NCI-H2029 (cell line): ENCODE measurements around the gene PIK3R5.
"Not testable (repeated sequence)": the region's sequence is repeated elsewhere in the genome, so short reads cannot be mapped to it uniquely, and the experiment has no call there.

Source experiments
- DNase-seq: peaks from one replicate; lab custom pipeline; 2025; lab: John Stamatoyannopoulos, UW

The PIK3R5 gene

DNA sequence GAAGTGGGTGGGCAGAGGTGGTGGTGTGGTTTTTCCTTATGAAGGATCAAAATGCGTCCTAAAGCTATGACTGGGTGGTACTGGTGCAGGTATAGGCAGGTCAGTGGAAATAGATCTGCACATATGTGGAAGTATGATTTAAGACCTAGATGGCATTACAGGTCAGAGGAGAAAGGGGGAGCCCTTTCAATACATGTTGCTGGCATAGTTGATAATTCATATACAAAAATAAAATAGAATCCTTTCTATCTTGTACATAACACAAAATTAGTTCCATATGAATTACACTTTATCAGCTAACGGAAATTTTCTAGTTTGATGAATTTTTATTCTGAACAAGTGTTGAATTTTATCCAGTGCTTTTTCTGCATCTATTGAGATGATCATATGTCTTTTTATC, 20.8 kb upstream of the PIK3R5 start:
- no peak for DNase-seq

DNA sequence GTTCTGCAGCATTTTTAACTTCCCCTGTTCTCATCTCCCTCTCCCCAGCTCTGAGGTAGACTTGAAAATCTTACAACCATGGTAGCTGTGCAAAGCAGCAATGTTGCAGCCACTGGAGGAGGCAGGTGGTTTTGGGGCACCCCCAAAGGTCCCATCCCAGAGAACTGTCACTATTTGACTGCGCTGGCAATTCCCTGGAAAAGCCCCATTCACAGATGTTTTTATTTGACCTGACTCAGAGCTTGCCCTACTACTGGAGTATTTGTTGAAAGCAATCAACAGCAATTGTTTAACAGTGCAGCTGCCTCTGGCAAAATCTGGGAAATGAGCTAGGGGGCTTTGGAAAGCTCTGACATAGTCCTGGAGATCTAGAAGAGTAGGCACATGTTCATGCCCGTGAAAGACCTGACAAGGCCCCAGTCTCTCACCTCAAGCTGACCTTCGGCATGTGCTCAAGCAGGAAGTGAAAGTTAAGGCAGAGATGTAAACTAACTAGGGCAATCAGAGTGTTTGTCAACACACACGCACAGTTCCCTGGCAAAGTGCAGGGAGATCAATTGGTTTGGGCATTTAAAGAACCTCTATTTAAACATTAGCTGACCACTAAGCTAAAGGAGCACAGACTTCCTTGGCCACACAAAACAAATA, 19.7 kb upstream of the PIK3R5 start:
- DNase-seq: no peak

DNA sequence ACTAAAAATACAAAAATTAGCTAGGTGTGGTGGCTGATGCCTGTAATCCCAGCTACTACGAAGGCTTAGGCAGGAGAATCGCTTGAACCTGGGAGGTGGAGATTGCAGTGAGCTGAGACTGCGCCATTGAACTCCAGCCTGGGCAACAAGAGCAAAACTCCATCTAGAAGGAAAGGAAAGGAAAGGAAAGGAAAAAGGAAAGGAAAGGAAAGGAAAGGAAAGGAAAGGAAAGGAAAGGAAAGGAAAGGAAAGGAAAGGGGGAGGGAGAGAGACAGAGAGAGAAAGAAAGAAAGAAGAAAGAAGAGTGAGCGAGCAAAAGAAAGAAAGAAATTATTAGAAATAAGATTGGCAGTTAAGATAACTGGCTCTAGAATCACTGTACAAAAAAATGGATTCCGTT, 18.7 kb upstream of the PIK3R5 start:
- DNase-seq: not testable (repeated sequence)

DNA sequence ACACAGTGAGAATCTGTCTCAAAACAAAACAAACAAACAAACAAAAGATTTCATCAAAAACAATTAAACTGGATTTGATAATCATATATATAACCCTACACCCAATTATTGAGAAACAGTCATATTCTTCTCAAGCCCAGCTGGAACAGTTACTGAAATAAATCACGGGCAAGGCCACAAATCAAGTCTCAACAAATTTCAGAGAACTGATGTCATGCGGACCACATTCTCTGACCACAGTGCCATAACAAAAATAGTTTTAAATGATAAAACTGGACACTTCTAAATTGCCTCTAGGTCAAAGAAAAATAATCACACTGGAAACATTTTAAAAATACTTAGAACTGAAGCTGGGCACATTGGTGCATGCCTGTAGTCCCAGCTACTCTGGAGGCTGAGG, 15.9 kb upstream of the PIK3R5 start:
- DNase-seq: no peak

DNA sequence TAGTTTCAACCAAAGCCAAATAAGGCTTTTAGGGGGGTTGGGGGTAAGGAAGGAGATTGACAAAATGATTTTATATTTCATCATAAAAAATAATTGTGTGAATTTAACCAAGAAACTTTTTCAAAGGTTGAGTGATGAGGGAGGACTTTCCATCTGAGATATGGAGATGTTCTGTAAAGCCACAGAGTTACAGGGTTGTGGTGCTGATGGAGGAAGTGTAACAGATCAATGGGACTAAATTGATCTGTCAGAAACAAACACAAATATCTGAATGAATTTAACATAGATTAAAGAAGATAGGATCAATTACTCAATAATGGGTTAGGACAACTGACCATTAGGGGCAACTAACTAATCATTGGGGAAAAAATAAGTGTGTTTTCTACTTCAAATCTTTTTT, 14.2 kb upstream of the PIK3R5 start:
- no peak for DNase-seq

DNA sequence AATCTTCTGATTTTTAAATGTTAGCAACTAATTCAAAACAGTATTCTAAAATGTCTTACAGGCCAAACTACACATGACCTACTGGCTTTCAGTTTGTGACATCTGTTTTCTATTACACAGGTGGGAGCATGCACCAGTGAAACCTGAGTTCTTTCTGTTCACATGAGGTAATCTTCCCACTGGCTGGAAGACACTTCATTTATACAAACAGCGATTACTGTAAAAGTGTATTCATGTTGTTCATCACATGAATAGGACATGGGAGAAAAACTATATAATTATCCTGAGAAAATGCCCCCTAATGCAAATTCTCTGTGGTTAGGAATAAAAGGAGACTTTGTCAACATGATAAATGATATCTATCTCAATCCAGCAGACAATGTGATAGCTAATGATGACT, 11.1 kb upstream of the PIK3R5 start:
- no peak for DNase-seq

DNA sequence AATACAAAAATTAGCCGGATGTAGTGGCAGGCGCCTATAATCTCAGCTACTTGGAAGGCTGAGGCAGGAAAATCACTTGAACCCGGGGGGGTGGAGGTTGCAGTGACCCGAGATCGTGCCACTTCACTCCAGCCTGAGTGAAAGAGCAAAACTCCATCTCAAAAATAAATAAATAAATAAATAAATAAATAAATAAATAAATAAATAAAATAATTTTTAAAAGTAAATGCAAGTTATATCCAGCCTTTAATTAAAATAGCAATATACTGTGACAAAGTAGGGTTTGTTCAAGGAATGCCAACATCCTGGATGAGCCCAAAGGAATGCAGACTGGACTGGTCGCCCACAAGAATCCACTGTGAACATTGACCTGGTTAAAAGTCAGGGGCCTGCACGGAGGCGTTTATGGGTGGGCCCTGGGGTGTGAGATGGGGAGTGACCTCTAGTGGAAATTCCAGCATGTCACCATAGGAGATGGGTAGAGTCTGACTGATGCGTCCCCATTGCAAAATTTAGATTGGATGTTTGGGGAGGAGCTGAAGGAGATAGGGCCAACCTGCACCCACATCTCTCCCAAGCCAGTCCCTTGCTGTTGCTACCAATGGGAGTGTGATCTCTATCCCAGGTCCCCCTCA, 9.7 kb upstream of the PIK3R5 start:
- no peak for DNase-seq

DNA sequence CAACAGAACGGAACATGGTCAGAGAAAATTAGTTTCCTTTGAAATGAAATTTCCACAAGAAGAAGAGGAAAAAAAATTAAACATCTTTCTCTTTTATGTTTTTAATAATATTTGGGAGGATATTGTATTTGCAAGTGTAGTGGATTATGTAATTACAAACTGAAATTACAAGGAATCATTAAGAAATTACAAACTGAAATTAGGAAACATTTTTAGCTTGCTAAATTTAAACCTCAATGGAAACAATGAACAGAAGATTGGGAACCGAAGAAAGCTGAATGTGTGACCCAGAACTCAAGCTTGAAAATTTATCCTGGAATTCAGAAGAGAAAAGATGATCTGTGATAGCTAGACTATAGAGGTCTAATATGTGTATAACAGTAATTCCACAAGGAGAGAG, 4.4 kb upstream of the PIK3R5 start:
- DNase-seq: no peak

DNA sequence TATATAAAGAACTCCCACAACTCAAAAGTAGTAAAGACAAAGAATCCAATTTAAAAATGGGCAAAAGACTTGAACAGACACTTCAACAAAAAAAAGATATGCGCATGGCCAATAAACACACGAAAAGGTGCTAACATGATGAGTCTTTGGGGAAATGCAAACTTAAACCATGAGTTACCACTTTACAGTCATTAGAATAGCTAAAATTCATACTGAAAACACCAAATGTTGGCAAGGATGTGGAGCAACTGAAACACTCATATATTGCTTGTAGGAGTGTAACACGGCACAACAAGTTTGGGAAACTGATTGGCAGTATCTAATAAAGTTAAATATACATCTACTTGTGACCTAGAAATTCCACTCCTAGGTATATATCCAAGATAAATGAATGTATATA, 3.0 kb upstream of the PIK3R5 start:
- DNase-seq: no peak

DNA sequence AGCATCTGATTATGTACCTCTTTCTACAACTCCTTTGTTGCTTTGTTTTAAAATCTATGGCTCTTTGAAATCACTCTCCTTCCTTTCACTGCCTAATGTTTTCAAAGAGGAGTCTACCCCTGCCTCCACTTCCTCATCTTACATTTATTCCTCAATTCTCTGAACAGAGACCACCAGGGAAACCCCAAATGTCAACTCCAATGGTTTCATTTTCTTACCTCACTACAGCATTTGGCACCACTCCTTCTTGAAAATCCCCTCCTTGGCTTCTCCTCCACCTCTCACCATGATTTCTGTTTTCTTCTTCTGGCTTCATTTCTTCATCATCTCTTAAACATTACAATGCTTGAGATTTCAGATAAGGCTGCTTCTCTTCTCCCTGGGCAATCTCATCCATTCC, 2.4 kb upstream of the PIK3R5 start:
- no peak for DNase-seq

DNA sequence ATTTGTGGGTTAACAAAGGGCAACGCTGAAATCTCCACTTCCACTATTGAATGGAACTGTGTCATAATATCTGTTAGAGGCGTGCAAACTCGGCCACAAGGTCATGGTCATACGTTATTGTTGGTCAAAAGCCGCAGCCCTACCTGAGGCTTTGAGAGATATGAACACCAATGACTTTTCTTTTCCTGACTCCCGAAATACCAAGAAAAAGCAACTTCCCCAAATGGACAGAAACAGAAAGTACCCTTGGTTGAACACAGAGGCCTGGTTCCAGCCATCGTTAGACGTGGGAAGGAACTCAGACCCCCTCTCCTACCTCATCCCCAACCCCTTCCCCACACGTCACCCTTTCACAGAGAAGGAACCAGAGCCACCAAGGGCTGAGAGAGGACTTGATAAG, 1.4 kb upstream of the PIK3R5 start:
- DNase-seq: no peak

DNA sequence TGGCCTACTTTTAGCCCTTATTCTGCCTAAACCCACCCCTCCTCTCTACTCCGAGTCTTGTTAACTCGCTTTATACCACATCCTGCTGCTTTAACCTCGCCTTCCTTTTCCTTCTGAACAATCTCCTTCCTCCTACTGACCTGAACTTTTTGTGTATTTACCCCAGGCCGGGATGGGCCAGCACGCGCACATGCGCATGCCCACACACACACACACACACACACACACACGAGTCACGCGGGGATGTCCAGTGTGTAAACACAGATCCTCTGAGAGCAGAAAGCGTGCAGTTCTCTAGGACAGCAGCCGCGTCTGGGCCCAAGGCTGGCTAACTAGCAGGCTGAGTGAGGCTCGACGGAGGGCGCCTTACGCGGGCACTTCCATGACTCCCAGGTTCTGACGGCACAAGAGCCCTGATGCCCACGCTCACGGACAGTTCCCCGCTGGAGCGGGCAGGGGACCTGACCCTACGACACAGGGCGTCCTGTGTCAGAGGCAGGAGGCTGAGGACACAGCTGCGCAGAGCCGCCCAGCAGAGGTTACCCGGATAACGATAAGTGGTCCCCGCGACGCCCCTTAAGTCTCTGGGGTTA, 610 bp downstream of the PIK3R5 start:
- DNase-seq: no peak

DNA sequence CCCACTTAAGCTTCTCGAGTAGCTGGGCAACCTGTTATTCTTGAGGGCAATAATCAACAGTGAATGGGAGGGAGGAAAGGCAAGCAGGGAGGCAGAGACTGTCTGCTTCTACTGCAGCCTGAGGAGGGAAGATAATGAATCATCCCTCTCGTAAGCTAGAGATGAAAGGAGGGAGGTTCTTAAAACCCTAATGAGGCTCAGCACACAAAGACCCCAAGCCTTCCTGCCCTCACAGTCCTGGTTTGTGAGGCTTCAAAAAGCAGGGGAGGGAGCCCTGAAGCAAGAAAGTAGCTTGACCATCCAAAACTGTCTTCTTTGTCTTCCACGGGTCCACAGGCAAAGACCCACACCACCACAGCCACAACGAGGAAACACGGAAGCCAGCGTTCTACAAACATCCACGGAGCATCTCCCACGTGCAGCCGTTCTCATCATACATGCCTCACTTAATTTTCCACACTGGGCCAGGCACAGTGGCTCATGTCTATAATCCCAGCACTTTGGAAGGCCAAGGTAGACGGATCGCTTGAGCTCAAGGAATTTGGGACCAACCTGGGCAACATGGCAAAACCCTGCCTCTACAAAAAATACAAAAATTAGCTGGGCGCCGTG, 1.8 kb downstream of the PIK3R5 start:
- DNase-seq: no peak

DNA sequence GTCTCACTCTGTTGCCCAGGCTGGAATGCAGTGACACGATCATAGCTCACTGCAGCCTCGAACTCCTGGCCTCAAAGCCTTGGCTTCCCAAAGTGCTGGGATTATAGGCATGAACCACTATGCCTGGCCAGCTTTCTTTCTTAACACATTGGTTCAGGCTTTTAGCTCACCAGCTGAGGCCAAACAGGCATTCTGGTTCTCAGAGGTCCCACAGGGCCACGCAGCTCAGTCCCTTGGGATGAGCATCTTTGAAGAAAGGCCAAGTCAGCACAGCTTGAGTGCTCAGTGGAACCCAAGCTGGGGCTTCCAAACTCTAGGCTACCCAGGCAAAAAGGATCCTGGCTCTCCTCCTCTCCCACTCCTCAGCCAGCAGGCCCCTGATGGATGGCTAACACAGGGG, 2.5 kb downstream of the PIK3R5 start:
- no peak for DNase-seq

DNA sequence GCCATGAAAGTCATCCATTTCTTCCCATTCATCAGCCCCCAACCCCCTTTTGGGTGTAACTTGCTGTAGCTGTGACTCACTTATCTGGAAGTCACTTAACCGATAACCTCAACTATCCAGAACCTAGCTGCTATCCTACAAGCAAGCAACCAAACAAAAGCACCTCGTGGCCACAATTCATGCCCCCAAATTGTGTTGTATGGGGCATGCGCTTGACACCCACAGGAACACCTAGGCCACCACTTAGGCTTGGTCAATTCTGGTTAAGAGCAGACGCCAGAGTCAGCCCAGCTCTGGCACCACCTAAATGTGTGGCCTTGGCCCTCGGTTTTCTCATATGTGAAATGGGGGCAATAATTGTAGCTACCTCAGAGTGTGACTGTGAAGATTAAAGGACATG, 3.7 kb downstream of the PIK3R5 start:
- DNase-seq: no peak

DNA sequence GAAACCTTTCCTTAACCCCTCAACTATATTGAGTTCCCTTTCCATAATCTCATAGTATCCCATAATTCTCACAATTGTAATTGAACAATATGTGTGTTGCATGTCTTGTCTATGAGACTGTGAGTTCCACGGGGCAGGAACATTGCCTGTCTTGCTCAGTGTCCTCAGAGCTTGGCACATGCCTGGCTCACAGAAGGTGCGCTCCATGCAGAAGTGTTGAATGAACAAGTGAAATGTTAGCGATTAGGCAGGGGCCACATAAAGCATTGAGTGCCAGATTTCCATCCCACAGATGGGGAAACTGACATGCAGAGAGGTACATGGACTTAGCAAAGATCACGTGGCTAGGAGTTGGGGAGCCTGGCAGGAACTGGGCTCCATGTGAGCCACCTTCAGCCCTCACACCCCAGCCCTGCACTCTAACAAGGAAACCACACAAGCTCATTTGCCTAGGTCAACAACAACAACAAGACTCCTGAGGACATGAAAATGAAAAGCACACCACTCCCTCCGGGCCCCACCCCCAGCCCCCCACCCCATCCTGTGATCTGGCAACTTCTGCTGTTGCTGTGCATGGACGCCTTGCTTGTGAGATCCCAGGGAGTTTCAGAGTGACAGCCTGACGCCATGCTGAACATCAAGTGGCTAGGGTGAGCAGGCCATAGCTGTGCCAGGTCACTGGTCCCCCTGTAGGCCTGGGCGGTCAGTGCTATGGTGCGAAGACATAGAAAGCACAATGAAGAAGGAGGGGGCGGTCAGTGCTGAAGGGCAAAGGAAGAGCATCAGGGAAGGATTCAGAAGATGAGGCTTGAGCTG, 5.0 kb downstream of the PIK3R5 start:
- DNase-seq: no peak

DNA sequence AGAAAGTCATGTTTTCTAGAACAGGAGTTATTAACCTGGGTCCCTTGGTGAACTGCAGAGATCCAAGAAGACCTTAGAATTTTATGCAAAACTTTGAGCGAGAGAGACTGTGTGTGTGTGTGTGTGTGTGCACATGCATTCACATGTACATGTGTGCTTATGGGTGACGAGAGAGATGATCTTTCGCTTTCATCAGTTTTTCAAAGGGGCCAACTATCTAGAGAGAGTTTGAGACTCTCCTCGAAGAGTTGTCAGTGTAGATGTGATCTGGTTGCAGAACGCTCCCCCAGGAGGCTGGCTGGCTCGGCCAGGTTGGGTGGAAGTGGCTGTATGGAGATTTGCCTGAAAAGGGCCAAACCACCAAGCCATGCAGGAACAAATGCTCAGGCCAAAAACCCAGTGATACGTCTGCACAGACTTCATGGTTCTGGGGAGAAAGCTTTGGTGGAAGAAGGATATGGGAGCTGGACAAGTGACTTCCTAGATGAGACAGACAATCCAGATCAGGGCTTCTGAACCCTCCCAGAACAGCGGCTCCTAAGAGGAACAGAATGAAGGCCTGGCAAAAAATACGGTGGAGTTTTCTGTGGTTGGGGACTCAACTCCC, 6.1 kb downstream of the PIK3R5 start:
- DNase-seq: no peak

DNA sequence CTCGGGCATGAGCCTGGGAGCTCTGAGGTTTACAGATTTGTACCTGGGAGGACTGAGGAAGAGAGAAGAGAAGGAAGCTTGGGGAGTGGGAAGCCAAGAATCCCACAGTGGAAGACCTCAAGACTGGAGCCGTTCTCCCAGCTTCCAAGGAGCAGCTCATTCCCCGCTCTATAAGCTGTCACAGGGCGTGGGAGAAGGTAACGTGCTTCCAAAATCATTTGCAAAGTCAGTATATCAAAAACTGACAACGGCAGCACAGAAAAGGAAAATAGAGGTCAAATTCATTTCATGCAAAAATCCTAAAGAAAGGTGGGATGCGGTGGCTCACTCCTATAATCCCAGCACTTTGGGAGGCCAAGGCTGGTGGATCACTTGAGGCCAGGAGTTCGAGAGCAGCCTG, 7.8 kb downstream of the PIK3R5 start:
- no peak for DNase-seq

DNA sequence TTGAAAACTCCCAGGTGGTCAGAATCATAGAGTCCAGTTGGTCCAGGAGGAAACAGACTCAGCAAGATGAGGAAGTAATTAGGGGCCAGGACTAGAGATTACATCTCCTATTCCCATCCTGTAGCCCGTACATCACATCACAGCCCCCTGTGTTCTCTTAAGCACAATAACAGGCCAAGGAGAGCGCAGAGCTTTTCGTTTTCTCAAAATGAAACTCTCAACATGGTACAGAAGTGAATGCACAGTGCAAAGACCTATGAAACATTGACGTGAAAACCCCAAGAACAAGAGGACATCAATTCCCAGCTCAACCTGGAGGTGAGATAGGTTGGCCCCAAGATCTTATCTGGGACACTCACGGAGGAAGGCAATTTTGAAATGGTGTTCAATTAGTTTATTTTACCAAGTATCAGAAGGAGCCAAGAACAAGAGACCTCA, 9.0 kb downstream of the PIK3R5 start:
- no peak for DNase-seq

DNA sequence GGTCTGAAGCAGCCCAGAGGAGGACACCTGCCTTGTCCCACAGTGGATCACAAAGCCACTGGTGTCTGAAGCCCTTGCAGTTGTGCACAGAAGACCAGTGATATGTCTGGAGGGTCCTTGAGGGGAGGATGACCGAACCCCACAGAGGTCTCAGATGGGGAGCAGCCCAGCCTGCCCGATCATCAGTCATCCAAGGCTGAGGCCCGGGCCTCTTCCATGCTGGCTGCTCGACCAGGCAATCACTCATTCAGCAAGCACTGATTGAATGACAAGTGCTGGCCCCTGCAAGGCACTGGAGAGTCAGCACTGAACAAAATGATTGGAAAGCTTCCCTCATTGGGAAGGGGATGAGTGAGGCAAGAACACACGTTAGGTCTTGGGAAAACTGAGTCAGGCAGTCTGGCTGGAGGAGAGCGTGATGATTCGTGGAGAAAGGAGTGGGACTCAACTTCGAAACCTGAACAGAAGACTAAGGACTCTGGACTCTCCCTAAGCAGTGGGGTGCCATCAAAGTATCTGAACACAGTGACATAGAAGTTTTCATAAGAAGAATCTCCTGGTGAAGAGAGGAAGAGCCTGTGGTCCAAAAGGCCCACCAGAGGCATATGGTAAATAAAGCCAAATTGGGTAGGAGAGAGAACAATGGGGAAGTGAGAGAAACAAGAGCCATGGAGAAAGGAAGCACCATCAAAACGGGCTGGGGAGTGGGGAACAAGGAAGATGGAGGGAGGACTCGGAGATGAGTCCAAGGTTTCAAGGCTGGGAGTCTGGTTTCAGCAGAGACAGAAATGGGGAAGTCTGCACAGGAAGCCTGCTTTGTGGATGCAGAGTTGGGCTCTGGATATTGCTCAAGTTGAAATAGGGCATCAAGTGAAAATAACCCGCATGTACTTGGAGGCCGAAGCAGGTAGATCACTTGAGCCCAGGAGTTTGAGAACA, 10.2 kb downstream of the PIK3R5 start:
- no peak for DNase-seq

DNA sequence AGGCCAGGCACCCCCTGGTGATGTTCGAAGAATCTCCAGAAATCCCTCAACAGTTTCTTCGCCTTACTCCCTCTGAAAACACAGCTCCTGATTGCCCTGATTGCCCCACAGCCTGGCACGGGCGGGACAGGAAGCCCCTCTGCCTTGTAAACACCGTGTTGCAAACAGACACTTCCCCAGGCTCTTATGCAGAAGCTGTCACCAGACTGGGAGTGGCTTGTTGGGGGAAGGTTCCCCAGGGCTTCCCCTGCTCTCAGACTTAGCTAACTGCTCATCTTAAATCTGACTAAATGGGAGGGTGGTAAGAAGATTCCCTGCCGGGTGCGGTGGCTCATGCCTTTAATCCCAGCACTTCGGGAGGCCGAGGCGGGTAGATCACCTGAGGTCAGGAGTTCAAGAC, 11.2 kb downstream of the PIK3R5 start:
- no peak for DNase-seq
